HepG2 (cell line): Measurements from ENCODE around the gene GAREM2. TPM values are rescaled to one million over a fixed set of nuclear protein-coding genes. Genes with fewer than 3 reads are reported as not detected.
A peak's percentile ranks its signal among the peaks of the same experiment; 100 is the strongest.

ENCODE experiments used
- ATAC-seq: fragments of 200-7000 bp; cut with Tn5 transposase; 3 replicates; pipeline ENCODE4 v1.9.1; 2020; ENCODE audit warnings: mild to moderate bottlenecking, moderate library complexity
- BruUV-seq: library from RNA; stranded (reverse); fragments of 400-500 nt; replicated peaks from 2 replicates; lab custom pipeline; 2021; lab: Mats Ljungman, UMichigan
- CTCF ChIA-PET: fragments of 300-600 bp; formaldehyde crosslinking; extraction: SDS; loops from one replicate; lab custom pipeline; 2021; ENCODE audit warnings: low total read pairs, inconsistent platforms, low intra/inter-chr PET ratio; lab: Yijun Ruan, JAX
- POLR2A ChIA-PET: fragments of 350-600 bp; sonication (Branson Sonifier 250); formaldehyde crosslinking; loops from one replicate; lab custom pipeline; 2020; ENCODE audit warnings: antibody characterized with exemption, inconsistent platforms; lab: Yijun Ruan, JAX
- DNase-seq: peaks from one replicate; pipeline ENCODE4 v3.0.0-alpha.2; 2015; ENCODE audit warnings: low spot score
- FAIRE-seq: peaks from 3 replicates; lab custom pipeline; 2011; peaks lifted over from hg19 to GRCh38; lab: Jason Lieb, UNC
- H2AFZ ChIP-seq: one replicate; pipeline ENCODE4 v1.6.1; 2011; ENCODE audit warnings: low read length, inconsistent platforms
- H3K27ac ChIP-seq: fragments of 300-600 bp; 3 replicates; pipeline ENCODE4 v1.8.0; 2011; ENCODE audit warnings: mixed run types, mild to moderate bottlenecking, mixed read lengths, low read length, inconsistent platforms; ENCODE audit not compliant: insufficient read depth; ENCODE audit errors: extremely low read length
- H3K27me3 ChIP-seq, 2 experiments: fragments of 200-600 bp in 1 of 2; 2 replicates in 1 of 2; 3 replicates in 1 of 2; pipeline versions ENCODE4 v1.6.0 to v1.8.0; 2011; ENCODE audit warnings: low read length in 2 of 2, mild to moderate bottlenecking in 2 of 2, moderate library complexity in 2 of 2, inconsistent platforms in 1 of 2; ENCODE audit not compliant: insufficient read depth in 2 of 2, control insufficient read depth in 1 of 2
- H3K36me3 ChIP-seq, 2 experiments: fragments of 200-600 bp in 1 of 2; replicated peaks in 1 of 2; 2 replicates in 1 of 2; 3 replicates in 1 of 2; pipeline versions ENCODE4 v1.5.1 to v1.8.0; 2011; ENCODE audit warnings: low read length in 2 of 2, inconsistent platforms in 1 of 2; ENCODE audit not compliant: insufficient read depth in 2 of 2, control insufficient read depth in 1 of 2
- H3K4me1 ChIP-seq: 2 replicates; pipeline ENCODE4 v1.5.1; 2012; ENCODE audit warnings: low read length, inconsistent platforms; ENCODE audit not compliant: insufficient read depth
- H3K4me2 ChIP-seq: 2 replicates; pipeline ENCODE4 v1.6.0; 2011; ENCODE audit warnings: low read depth, low read length, inconsistent platforms
- H3K4me3 ChIP-seq, 3 experiments: fragments of 200-600 bp in 1 of 3; sonication (generic), shearing (Covaris generic) in 1 of 3; replicated peaks in 1 of 3; 2 replicates each; pipeline ENCODE4 v1.5.1; 2011 to 2016; ENCODE audit warnings: low read length in 3 of 3, inconsistent platforms in 2 of 3, low read depth in 2 of 3, mild to moderate bottlenecking in 2 of 3, control low read depth in 1 of 3, mixed read lengths in 1 of 3; ENCODE audit not compliant: insufficient read depth in 1 of 3
- H3K79me2 ChIP-seq: one replicate; pipeline ENCODE4 v1.6.1; 2011; ENCODE audit warnings: low read length, inconsistent platforms; ENCODE audit not compliant: insufficient read depth
- H3K9ac ChIP-seq: 2 replicates; pipeline ENCODE4 v1.6.0; 2011; ENCODE audit warnings: mild to moderate bottlenecking, low read depth, low read length, inconsistent platforms; ENCODE audit not compliant: insufficient read depth
- H3K9me3 ChIP-seq: 2 replicates; pipeline ENCODE4 v1.5.1; 2012; ENCODE audit warnings: mild to moderate bottlenecking, low read length
- H4K20me1 ChIP-seq: 2 replicates; pipeline ENCODE4 v1.6.0; 2011; ENCODE audit warnings: inconsistent platforms, mild to moderate bottlenecking, low read length, moderate library complexity; ENCODE audit not compliant: insufficient read depth
- KDM2A ChIP-seq: sonication (generic); formaldehyde crosslinking; IDR thresholded peaks from 2 replicates; pipeline ENCODE4 v1.4.0; 2020; ENCODE audit warnings: low read depth, missing genetic modification reagents, borderline replicate concordance
- KLF11 ChIP-seq: IDR thresholded peaks from 2 replicates; pipeline ENCODE4 v1.6.1; 2016; ENCODE audit warnings: missing compliant biosample characterization
- LCORL ChIP-seq, 2 experiments: fragments of 450-650 bp in 1 of 2; sonication (generic) in 1 of 2; formaldehyde crosslinking in 1 of 2; IDR thresholded peaks; 2 replicates each; pipeline versions ENCODE4 v1.5.0 to v1.6.1; 2017 to 2020; ENCODE audit warnings: antibody characterized with exemption in 1 of 2, missing genetic modification reagents in 1 of 2
- MIER2 ChIP-seq: IDR thresholded peaks from 2 replicates; pipeline ENCODE4 v1.6.1; 2016; ENCODE audit warnings: missing biosample characterization, missing genetic modification reagents
- RAD21 ChIP-seq: fragments of 450-650 bp; formaldehyde crosslinking; IDR thresholded peaks from 2 replicates; pipeline ENCODE4 v1.5.0; 2020; ENCODE audit warnings: mild to moderate bottlenecking
- ZNF3 ChIP-seq: IDR thresholded peaks from 2 replicates; pipeline ENCODE4 v1.7.0; 2017; ENCODE audit warnings: inconsistent platforms
- ZNF337 ChIP-seq: sonication (generic); formaldehyde crosslinking; IDR thresholded peaks from 2 replicates; pipeline ENCODE4 v1.5.1; 2020; ENCODE audit warnings: missing genetic modification reagents, low read depth, mild to moderate bottlenecking, borderline replicate concordance
- WGBS: methylation state at CpG from one replicate; pipeline ENCODE4 v1.1.6; 2017; ENCODE audit warnings: low lambda C conversion rate; 5-methylcytosine and 5-hydroxymethylcytosine counted together
- in situ Hi-C: cut with HindIII; loops from 2 replicates; pipeline ENCODE4 v1.10.0; 2017; ENCODE audit warnings: low pct_unique_long_range_greater_than_20kb; ENCODE audit not compliant: extremely low pct_ligation_motif_present
- intact Hi-C: fragments of 100-400 bp; cut with micrococcal nuclease; formaldehyde crosslinking; loops from one replicate; pipeline ENCODE4 v1.10.0; 2022; ENCODE audit not compliant: unreplicated experiment
- polyA plus RNA-seq, 8 experiments: library from polyadenylated mRNA; depleted of rRNA in 3 of 8; stranded (reverse) in 7 of 8; unstranded in 1 of 8; fragments of >200 nt; fragmentation: Illumina TruSeq in 4 of 8; extraction: Trizol in 4 of 8; gene quantifications; 2 replicates each; pipeline versions ENCODE4 v1.2.1 to v1.2.3, GENCODE V29; 2011 to 2016; ENCODE audit warnings: low read depth in 4 of 8, missing spikeins in 1 of 8, mixed read lengths in 1 of 8; ENCODE audit not compliant: insufficient read depth in 1 of 8
- total RNA-seq, 5 experiments: library from RNA; depleted of rRNA; stranded (reverse); fragments of >200 nt; fragmentation: Illumina TruSeq; extraction: Trizol; gene quantifications; 2 replicates each; pipeline ENCODE4 v1.2.3, GENCODE V29; 2016; ENCODE audit warnings: low read depth in 1 of 5
- TF ChIP-seq, protein P1 (sequence below): IDR thresholded peaks from 2 replicates; pipeline ENCODE4 v1.6.1; 2016; ENCODE audit warnings: mild to moderate bottlenecking, missing biosample characterization, missing genetic modification reagents
- TF ChIP-seq, protein P2 (sequence below): sonication (generic); formaldehyde crosslinking; IDR thresholded peaks from 2 replicates; pipeline ENCODE4 v1.5.0; 2020; ENCODE audit warnings: mild to moderate bottlenecking, missing genetic modification reagents, moderate library complexity
- TF ChIP-seq, protein P3 (sequence below), 2 experiments: IDR thresholded peaks; 2 replicates each; pipeline ENCODE4 v1.6.1; 2011 to 2012; ENCODE audit warnings: low read length in 2 of 2, borderline replicate concordance in 1 of 2, low read depth in 1 of 2, mild to moderate bottlenecking in 1 of 2, moderate library complexity in 1 of 2

Gene GAREM2
- total and polyA plus RNA-seq, 2 of the 13 experiments (the other 11 are each of a cell fraction or from before 2014, with no cell fraction given): 0.29 to 0.38 TPM

DNA sequence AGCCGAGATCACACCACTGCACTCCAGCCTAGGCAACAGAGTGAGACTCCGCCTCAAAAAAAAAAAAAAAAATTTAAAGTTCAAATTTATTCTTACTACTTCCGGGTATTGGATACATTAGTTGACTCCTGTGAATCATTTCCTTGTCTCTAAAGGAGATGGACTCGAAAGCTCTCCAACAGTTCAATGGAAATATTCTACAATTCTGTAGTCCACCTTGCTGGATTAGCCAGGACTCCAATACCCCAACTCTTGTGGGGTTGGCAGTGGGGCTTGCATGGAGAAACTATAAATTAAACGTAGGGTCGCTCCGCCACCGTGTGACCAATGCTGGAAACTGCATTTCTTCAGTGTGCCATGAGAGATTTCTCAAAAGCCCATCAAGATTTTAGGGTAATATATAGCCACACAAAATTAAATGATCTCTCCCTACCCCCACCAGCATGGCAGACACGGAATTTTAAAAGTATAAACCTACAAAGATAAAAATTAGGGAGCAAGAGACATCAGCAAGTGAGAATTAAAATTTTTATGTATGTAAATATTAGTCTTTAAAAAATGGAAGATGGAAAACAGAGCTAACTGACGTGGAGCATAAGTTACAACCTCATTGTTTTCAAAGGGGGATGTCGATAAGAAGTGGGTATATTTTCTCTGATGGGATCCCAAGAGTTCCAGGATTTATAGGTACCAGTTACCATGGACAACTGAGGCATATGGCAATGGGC is 27.8 kb upstream of the GAREM2 start (continued):
- TF ChIP-seq KDM2A (CRISPR knock-in tag) (0 out of 2 replicates have a peak, but pooled peaks have one; percentile 25), RAD21 (CRISPR knock-in tag) (peak; percentile 86), LCORL (IDR thresholded peaks at IDR 0.05) (no peak), LCORL (CRISPR knock-in tag; IDR thresholded peaks at IDR 0.05) (peak; percentile 44; the same call in 1 of the 2 replicates), KLF11 (CRISPR knock-in tag) (no peak)
- TF ChIP-seq, protein P1, sequence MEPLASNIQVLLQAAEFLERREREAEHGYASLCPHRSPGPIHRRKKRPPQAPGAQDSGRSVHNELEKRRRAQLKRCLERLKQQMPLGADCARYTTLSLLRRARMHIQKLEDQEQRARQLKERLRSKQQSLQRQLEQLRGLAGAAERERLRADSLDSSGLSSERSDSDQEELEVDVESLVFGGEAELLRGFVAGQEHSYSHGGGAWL (CRISPR knock-in tag): no peak
- TF ChIP-seq, protein P2, sequence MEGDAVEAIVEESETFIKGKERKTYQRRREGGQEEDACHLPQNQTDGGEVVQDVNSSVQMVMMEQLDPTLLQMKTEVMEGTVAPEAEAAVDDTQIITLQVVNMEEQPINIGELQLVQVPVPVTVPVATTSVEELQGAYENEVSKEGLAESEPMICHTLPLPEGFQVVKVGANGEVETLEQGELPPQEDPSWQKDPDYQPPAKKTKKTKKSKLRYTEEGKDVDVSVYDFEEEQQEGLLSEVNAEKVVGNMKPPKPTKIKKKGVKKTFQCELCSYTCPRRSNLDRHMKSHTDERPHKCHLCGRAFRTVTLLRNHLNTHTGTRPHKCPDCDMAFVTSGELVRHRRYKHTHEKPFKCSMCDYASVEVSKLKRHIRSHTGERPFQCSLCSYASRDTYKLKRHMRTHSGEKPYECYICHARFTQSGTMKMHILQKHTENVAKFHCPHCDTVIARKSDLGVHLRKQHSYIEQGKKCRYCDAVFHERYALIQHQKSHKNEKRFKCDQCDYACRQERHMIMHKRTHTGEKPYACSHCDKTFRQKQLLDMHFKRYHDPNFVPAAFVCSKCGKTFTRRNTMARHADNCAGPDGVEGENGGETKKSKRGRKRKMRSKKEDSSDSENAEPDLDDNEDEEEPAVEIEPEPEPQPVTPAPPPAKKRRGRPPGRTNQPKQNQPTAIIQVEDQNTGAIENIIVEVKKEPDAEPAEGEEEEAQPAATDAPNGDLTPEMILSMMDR: peak; percentile 83
- TF ChIP-seq, all 625 proteins: peak for 13

DNA sequence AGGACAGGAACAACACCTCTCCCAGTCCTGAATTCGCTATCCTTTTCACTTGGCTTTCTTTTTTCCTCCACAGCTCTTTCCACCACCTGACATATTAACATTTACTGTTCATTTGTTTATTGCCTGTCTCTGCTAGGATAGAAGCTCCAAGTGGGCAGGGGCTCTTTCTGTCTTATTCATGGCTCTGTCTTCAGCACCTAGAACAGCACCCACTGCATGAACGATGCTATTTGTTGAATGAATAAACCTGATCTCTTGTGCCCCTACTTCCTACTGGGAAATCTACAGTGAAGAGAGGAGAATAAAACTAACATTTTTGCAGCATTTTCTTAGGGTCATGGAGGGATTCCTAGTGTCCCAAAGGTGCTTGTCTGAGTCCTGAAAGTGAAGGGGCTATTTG is 24.4 kb upstream of the GAREM2 start:
- Histone ChIP-seq H3K27ac (no peak overlapping the region), H3K4me3 (no peak overlapping the region), H4K20me1 (no peaks in the 10 kb centered on the region), H3K79me2 (no peaks in the 10 kb centered on the region), H3K9me3 (no peaks in the 10 kb centered on the region), H3K9ac (no peak overlapping the region), H3K4me2 (no peak overlapping the region), H3K4me1 (no peaks in the 10 kb centered on the region), H2AFZ (no peak overlapping the region), H3K27me3 (peaks cover 4 to 16% of the 10 kb centered on the region in 2 experiments; a peak in 3 of 5 replicates), H3K36me3 (no peaks in the 10 kb centered on the region)
- 22% methylated on average over 2 of the region's 2 CpGs for WGBS
- ChIA-PET CTCF (no interaction called here), POLR2A (no interaction called here)
- FAIRE-seq (no peak), ATAC-seq (peak; percentile 28; the same call in 2 of the 3 replicates), DNase-seq (no peak)
- intact Hi-C loops: no loop called here
- BruUV-seq: no TSS peak
- TF ChIP-seq MIER2 (CRISPR knock-in tag): peak; percentile 91
- no peak for TF ChIP-seq ZNF337 (CRISPR knock-in tag)
- peak; percentile 82; the same call in 1 of the 2 replicates for TF ChIP-seq ZNF3 (CRISPR knock-in tag)
- TF ChIP-seq, protein P3, sequence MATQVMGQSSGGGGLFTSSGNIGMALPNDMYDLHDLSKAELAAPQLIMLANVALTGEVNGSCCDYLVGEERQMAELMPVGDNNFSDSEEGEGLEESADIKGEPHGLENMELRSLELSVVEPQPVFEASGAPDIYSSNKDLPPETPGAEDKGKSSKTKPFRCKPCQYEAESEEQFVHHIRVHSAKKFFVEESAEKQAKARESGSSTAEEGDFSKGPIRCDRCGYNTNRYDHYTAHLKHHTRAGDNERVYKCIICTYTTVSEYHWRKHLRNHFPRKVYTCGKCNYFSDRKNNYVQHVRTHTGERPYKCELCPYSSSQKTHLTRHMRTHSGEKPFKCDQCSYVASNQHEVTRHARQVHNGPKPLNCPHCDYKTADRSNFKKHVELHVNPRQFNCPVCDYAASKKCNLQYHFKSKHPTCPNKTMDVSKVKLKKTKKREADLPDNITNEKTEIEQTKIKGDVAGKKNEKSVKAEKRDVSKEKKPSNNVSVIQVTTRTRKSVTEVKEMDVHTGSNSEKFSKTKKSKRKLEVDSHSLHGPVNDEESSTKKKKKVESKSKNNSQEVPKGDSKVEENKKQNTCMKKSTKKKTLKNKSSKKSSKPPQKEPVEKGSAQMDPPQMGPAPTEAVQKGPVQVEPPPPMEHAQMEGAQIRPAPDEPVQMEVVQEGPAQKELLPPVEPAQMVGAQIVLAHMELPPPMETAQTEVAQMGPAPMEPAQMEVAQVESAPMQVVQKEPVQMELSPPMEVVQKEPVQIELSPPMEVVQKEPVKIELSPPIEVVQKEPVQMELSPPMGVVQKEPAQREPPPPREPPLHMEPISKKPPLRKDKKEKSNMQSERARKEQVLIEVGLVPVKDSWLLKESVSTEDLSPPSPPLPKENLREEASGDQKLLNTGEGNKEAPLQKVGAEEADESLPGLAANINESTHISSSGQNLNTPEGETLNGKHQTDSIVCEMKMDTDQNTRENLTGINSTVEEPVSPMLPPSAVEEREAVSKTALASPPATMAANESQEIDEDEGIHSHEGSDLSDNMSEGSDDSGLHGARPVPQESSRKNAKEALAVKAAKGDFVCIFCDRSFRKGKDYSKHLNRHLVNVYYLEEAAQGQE (IDR thresholded peaks at IDR 0.05; ENCODE audit: borderline replicate concordance in 1 of 2, low read depth in 1 of 2, low read length in 2 of 2): peak; percentile 34 to 91
- in situ Hi-C loops: loop anchor here (5.0 to 10.0 kb wide), 3 partner anchors 166 to 294 kb away; partner anchors contain the start of gene KIF3C
